Muscle layer of colon (tissue), 2 donors: ENCODE measurements around the gene STAB1.
"Not testable (repeated sequence)": the region's sequence is repeated elsewhere in the genome, so short reads cannot be mapped to it uniquely, and the experiment has no call there.

ENCODE experiments used
- H3K27ac ChIP-seq: one replicate; pipeline ENCODE4 v1.7.0; 2013; ENCODE audit warnings: low read depth, mild to moderate bottlenecking, low read length, moderate library complexity
- H3K27me3 ChIP-seq, 2 donors: one replicate each; pipeline ENCODE4 v1.7.0; 2013; ENCODE audit warnings: low read length in 2 of 2, mild to moderate bottlenecking in 2 of 2; ENCODE audit not compliant: insufficient read depth in 2 of 2, control insufficient read depth in 1 of 2
- H3K36me3 ChIP-seq: one replicate; pipeline ENCODE4 v1.7.0; 2013; ENCODE audit warnings: mild to moderate bottlenecking, low read length; ENCODE audit not compliant: insufficient read depth
- H3K4me1 ChIP-seq: one replicate; pipeline ENCODE4 v1.7.0; 2013; ENCODE audit warnings: mild to moderate bottlenecking, low read length; ENCODE audit not compliant: insufficient read depth
- H3K4me3 ChIP-seq, 2 donors: one replicate each; pipeline ENCODE4 v1.7.0; 2013; ENCODE audit warnings: low read length in 2 of 2, low read depth in 1 of 2, mild to moderate bottlenecking in 1 of 2, moderate library complexity in 1 of 2
- H3K9ac ChIP-seq: one replicate; pipeline ENCODE4 v1.7.0; 2013; ENCODE audit warnings: low read length
- H3K9me3 ChIP-seq: one replicate; pipeline ENCODE4 v1.7.0; 2013; ENCODE audit warnings: mild to moderate bottlenecking, low read length
- donor health status: abdominal sarcoma.
- donor health status: Adenocarcinoma of cecum.

STAB1 gene

GRCh38 chr3:52524258-52524751 lies 29.2 kb downstream of the STAB1 start:
- Histone ChIP-seq H3K36me3 (peaks cover 13% of the 10 kb centered on the region), H3K27ac (no peak overlapping the region), H3K4me3 (no peak overlapping the region)

GRCh38 chr3:52524752-52525679 lies 29.9 kb downstream of the STAB1 start:
- Histone ChIP-seq H3K27ac (no peak overlapping the region), H3K4me1 (no peaks in the 10 kb centered on the region), H3K27me3 (no peaks in the 10 kb centered on the region), H3K36me3 (peaks cover 13% of the 10 kb centered on the region), H3K9ac (no peak overlapping the region), H3K9me3 (no peaks in the 10 kb centered on the region), H3K4me3 (no peak overlapping the region)

More at GRCh38 chr3:52524258-52524751, 29.2 kb downstream of the STAB1 start:
- no peaks in the 10 kb centered on the region for H3K4me1 ChIP-seq
- no peaks in the 10 kb centered on the region for H3K9me3 ChIP-seq
- H3K9ac ChIP-seq: no peak overlapping the region
- no peaks in the 10 kb centered on the region for H3K27me3 ChIP-seq

GRCh38 chr3:52525680-52526561 lies 30.8 kb downstream of the STAB1 start:
- Histone ChIP-seq H3K36me3 (peaks cover 13% of the 10 kb centered on the region), H3K4me1 (no peaks in the 10 kb centered on the region), H3K27me3 (no peaks in the 10 kb centered on the region), H3K9me3 (no peaks in the 10 kb centered on the region), H3K9ac (no peak overlapping the region), H3K4me3 (no peak overlapping the region), H3K27ac (no peak overlapping the region)

- peaks cover 13% of the 10 kb centered on the region for H3K36me3 ChIP-seq
- H3K4me1 ChIP-seq, H3K9ac ChIP-seq: not testable (repeated sequence)
These were observed 31.5 kb downstream of the STAB1 start for GRCh38 chr3:52526671-52527038.

GRCh38 chr3:52527039-52527731 lies 32.0 kb downstream of the STAB1 start:
- H3K27me3 ChIP-seq: no peaks in the 10 kb centered on the region
- peaks cover 13% of the 10 kb centered on the region for H3K36me3 ChIP-seq
- H3K4me1 ChIP-seq: no peaks in the 10 kb centered on the region
- H3K4me3 ChIP-seq: no peak overlapping the region
- H3K9me3 ChIP-seq: no peaks in the 10 kb centered on the region
- H3K27ac ChIP-seq: no peak overlapping the region
- H3K9ac ChIP-seq: no peak overlapping the region

More at GRCh38 chr3:52526671-52527038, 31.5 kb downstream of the STAB1 start:
- H3K4me3 ChIP-seq, H3K27me3 ChIP-seq, H3K27ac ChIP-seq, H3K9me3 ChIP-seq: not testable (repeated sequence)

GRCh38 chr3:52527732-52528585 lies 32.8 kb downstream of the STAB1 start:
- Histone ChIP-seq H3K36me3 (peaks cover 13% of the 10 kb centered on the region), H3K27me3 (no peaks in the 10 kb centered on the region), H3K4me1 (peaks cover 4% of the 10 kb centered on the region), H3K27ac (no peak overlapping the region), H3K9me3 (no peaks in the 10 kb centered on the region), H3K4me3 (no peak overlapping the region), H3K9ac (no peak overlapping the region)

GRCh38 chr3:52528586-52529375 lies 33.6 kb downstream of the STAB1 start:
- Histone ChIP-seq H3K27ac (no peak overlapping the region), H3K9me3 (no peaks in the 10 kb centered on the region), H3K4me3 (no peak overlapping the region), H3K36me3 (peaks cover 12% of the 10 kb centered on the region), H3K27me3 (no peaks in the 10 kb centered on the region), H3K4me1 (peaks cover 4% of the 10 kb centered on the region), H3K9ac (no peak overlapping the region)

- Histone ChIP-seq H3K36me3 (peaks cover 5% of the 10 kb centered on the region), H3K27ac (no peak overlapping the region), H3K27me3 (no peaks in the 10 kb centered on the region), H3K4me3 (no peak overlapping the region), H3K4me1 (peaks cover 5% of the 10 kb centered on the region), H3K9me3 (no peaks in the 10 kb centered on the region), H3K9ac (no peak overlapping the region)
These were observed 34.5 kb downstream of the STAB1 start for GRCh38 chr3:52529376-52530333.
